ENCODE data around the gene EIF2AK2. TPM values are rescaled to one million over a fixed set of nuclear protein-coding genes. Genes with fewer than 3 reads are reported as not detected.

Gene EIF2AK2
- total RNA-seq, 2 experiments from 2014 or later: 29.1 to 31.1 TPM

GRCh38 chr2:37110306-37111212 lies 46.2 kb downstream of the EIF2AK2 start:
- ChIA-PET POLR2A (no interaction called here), CTCF (no interaction called here)
- no peaks in the 10 kb centered on the region for H3K9me3 ChIP-seq (ENCODE audit: control insufficient read depth in 1 of 2, insufficient read depth in 1 of 2, low read length in 2 of 2)
- H3K27ac ChIP-seq (ENCODE audit: low read depth in 1 of 2, low read length in 2 of 2): no peak overlapping the region
- no peaks in the 10 kb centered on the region for H3K27me3 ChIP-seq (ENCODE audit: control insufficient read depth in 1 of 2, insufficient read depth in 2 of 2, low read length in 2 of 2)
- Mint-ChIP-seq H3K4me1 (ENCODE audit: low read depth) (no peaks in the 10 kb centered on the region), H3K27me3 (no peaks in the 10 kb centered on the region), H3K36me3 (ENCODE audit: low read depth) (peaks cover 81% of the 10 kb centered on the region), H3K4me3 (no peak overlapping the region), H3K9me3 (no peaks in the 10 kb centered on the region), H3K27ac (no peak overlapping the region)
- no peak overlapping the region for H3K4me3 ChIP-seq (ENCODE audit: low read length)
- H3K4me1 ChIP-seq (ENCODE audit: insufficient read depth, low read length): no peaks in the 10 kb centered on the region
- H3K36me3 ChIP-seq (ENCODE audit: insufficient read depth, low read length): peaks cover 51% of the 10 kb centered on the region
- TF ChIP-seq CTCF (IDR thresholded peaks at IDR 0.05): no peak
- DNase-seq (no peak), ATAC-seq (ENCODE audit: poor library complexity) (no peak)
- intact Hi-C loops (cut with DNase I, micrococcal nuclease): no loop called here

GRCh38 chr2:37109523-37109922 lies 47.3 kb downstream of the EIF2AK2 start:
- no peak overlapping the region for H3K4me3 Mint-ChIP-seq
- no peaks in the 10 kb centered on the region for H3K4me1 Mint-ChIP-seq (ENCODE audit: low read depth)
- no peaks in the 10 kb centered on the region for H3K9me3 ChIP-seq (ENCODE audit: control insufficient read depth in 1 of 2, insufficient read depth in 1 of 2, low read length in 2 of 2)
- ATAC-seq (ENCODE audit: poor library complexity) (no peak), DNase-seq (no peak)
- ChIA-PET CTCF (no interaction called here), POLR2A (no interaction called here)
- H3K27me3 Mint-ChIP-seq: no peaks in the 10 kb centered on the region
- no peak overlapping the region for H3K27ac ChIP-seq (ENCODE audit: low read depth in 1 of 2, low read length in 2 of 2)
- no peaks in the 10 kb centered on the region for H3K4me1 ChIP-seq (ENCODE audit: insufficient read depth, low read length)
- peaks cover 51% of the 10 kb centered on the region for H3K36me3 ChIP-seq (ENCODE audit: insufficient read depth, low read length)
- no peak overlapping the region for H3K4me3 ChIP-seq (ENCODE audit: low read length)
- intact Hi-C loops (cut with DNase I, micrococcal nuclease): no loop called here
- peaks cover 85% of the 10 kb centered on the region for H3K36me3 Mint-ChIP-seq (ENCODE audit: low read depth)
- H3K27me3 ChIP-seq (ENCODE audit: control insufficient read depth in 1 of 2, insufficient read depth in 2 of 2, low read length in 2 of 2): no peaks in the 10 kb centered on the region
- TF ChIP-seq CTCF (IDR thresholded peaks at IDR 0.05): no peak
- no peaks in the 10 kb centered on the region for H3K9me3 Mint-ChIP-seq
- no peak overlapping the region for H3K27ac Mint-ChIP-seq

- Mint-ChIP-seq H3K9me3 (no peaks in the 10 kb centered on the region), H3K27me3 (no peaks in the 10 kb centered on the region), H3K4me1 (ENCODE audit: low read depth) (no peaks in the 10 kb centered on the region), H3K4me3 (no peak overlapping the region), H3K27ac (no peak overlapping the region), H3K36me3 (ENCODE audit: low read depth) (peaks cover 83% of the 10 kb centered on the region)
- ATAC-seq (ENCODE audit: poor library complexity) (no peak), DNase-seq (no peak)
- Histone ChIP-seq H3K9me3 (ENCODE audit: control insufficient read depth in 1 of 2, insufficient read depth in 1 of 2, low read length in 2 of 2) (no peaks in the 10 kb centered on the region), H3K27me3 (ENCODE audit: control insufficient read depth in 1 of 2, insufficient read depth in 2 of 2, low read length in 2 of 2) (no peaks in the 10 kb centered on the region), H3K4me3 (ENCODE audit: low read length) (no peak overlapping the region), H3K4me1 (ENCODE audit: insufficient read depth, low read length) (no peaks in the 10 kb centered on the region), H3K36me3 (ENCODE audit: insufficient read depth, low read length) (peaks cover 50% of the 10 kb centered on the region), H3K27ac (ENCODE audit: low read depth in 1 of 2, low read length in 2 of 2) (no peak overlapping the region)
- CTCF ChIA-PET: no interaction called here
- intact Hi-C loops (cut with DNase I, micrococcal nuclease): no loop called here
- POLR2A ChIA-PET: no interaction called here
- no peak for TF ChIP-seq CTCF (IDR thresholded peaks at IDR 0.05)
These were observed 51.6 kb downstream of the EIF2AK2 start for GRCh38 chr2:37105150-37105549.
